ENCODE results near the gene C1QTNF12.

DNA sequence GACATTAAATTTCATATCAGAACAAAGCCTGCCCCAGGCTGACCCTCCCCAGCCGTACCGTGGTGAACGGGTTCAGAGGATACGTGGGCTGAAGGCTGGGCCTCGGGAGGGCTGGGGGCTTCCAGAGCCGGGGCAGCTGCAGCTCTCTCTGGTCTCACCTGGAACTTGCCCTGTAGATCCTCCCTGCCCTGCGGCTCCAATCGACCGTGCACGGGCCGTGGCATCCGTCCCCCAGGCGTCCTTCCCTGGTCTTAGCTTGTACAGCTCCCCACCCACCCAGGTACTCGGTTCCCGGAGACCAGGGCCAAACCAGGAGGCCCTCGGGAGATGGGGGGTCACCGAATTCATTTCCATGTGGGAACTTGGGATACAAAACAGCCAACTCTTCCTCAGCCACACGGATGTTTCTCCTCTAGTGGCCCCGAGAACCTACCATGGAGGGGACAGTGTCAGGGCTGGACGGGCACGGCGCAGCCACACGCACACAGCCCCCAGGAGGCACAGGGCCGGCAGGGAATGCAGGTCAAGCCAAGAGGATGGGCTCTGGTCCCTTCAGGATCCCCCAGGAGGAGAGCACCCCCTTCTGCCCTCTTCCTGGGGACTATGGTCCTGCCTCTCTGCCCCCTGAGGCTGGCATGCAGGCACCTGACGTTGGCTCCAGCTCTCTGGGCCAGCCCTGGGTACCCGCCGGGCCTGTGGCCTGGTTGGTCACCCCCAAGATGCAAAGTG is 11.3 kb downstream of the C1QTNF12 start:
- TF ChIP-seq HDGF (IDR thresholded peaks at IDR 0.05; ENCODE audit: borderline replicate concordance) = no peak
- no peak for TF ChIP-seq FOXK2 (IDR thresholded peaks at IDR 0.05)
- no peak for TF ChIP-seq SP1 (IDR thresholded peaks at IDR 0.05)
- TF ChIP-seq BHLHE40 (IDR thresholded peaks at IDR 0.05; ENCODE audit: borderline replicate concordance) = no peak
- TF ChIP-seq FOXM1 (IDR thresholded peaks at IDR 0.05; ENCODE audit: borderline replicate concordance) = no peak
- no peak for TF ChIP-seq ELF4 (IDR thresholded peaks at IDR 0.05)

All from HEK293T (cell line).